Stimulated activated memory B cell treated with anti-CD40 and anti-IgM and Interleukin-4, amounts not matched to agents 10 μg/mL and 1 μg/mL and 100 μg/mL, for 72 hours (primary cell): ENCODE measurements around the gene TENM4.

ENCODE experiments used
- ATAC-seq: fragments of 150-1000 bp; cut with Tn5 transposase; 2 replicates; pipeline ENCODE4 v1.10.0; 2021
- H3K27ac Mint-ChIP-seq: one replicate; pipeline ENCODE4 v1.8.0; 2022; ENCODE audit warnings: mild to moderate bottlenecking, mixed read lengths
- H3K27me3 Mint-ChIP-seq: one replicate; pipeline ENCODE4 v1.8.0; 2022; ENCODE audit warnings: mixed read lengths
- H3K36me3 Mint-ChIP-seq: one replicate; pipeline ENCODE4 v1.8.0; 2022; ENCODE audit warnings: mixed read lengths
- H3K4me1 Mint-ChIP-seq: one replicate; pipeline ENCODE4 v1.8.0; 2022; ENCODE audit warnings: mixed read lengths
- H3K4me3 Mint-ChIP-seq: one replicate; pipeline ENCODE4 v1.8.0; 2022; ENCODE audit warnings: mild to moderate bottlenecking, moderate library complexity, mixed read lengths
- H3K9me3 Mint-ChIP-seq: one replicate; pipeline ENCODE4 v1.8.0; 2022; ENCODE audit warnings: mixed read lengths

Gene TENM4

GRCh38 chr11:78742430-78742829 is 698.4 kb downstream of the TENM4 start:
- H3K27me3 Mint-ChIP-seq: peaks cover 10% of the 10 kb centered on the region
- no peaks in the 10 kb centered on the region for H3K9me3 Mint-ChIP-seq
- no peaks in the 10 kb centered on the region for H3K36me3 Mint-ChIP-seq
- H3K4me1 Mint-ChIP-seq: no peaks in the 10 kb centered on the region
- H3K27ac Mint-ChIP-seq: no peak overlapping the region
- ATAC-seq: no peak
- H3K4me3 Mint-ChIP-seq: no peak overlapping the region

GRCh38 chr11:78741741-78742140 is 699.1 kb downstream of the TENM4 start:
- Mint-ChIP-seq H3K27ac (no peak overlapping the region), H3K27me3 (peaks cover 4% of the 10 kb centered on the region), H3K9me3 (no peaks in the 10 kb centered on the region), H3K4me3 (no peak overlapping the region), H3K36me3 (no peaks in the 10 kb centered on the region), H3K4me1 (no peaks in the 10 kb centered on the region)
- no peak for ATAC-seq

- no peaks in the 10 kb centered on the region for H3K36me3 Mint-ChIP-seq
- no peak overlapping the region for H3K4me3 Mint-ChIP-seq
Measured at GRCh38 chr11:78740199-78741071, 700.4 kb downstream of the TENM4 start.

GRCh38 chr11:78737891-78738290 is 702.9 kb downstream of the TENM4 start:
- no peak overlapping the region for H3K4me3 Mint-ChIP-seq
- no peaks in the 10 kb centered on the region for H3K9me3 Mint-ChIP-seq
- no peak for ATAC-seq
- no peaks in the 10 kb centered on the region for H3K27me3 Mint-ChIP-seq
- H3K36me3 Mint-ChIP-seq: no peaks in the 10 kb centered on the region
- H3K27ac Mint-ChIP-seq: no peak overlapping the region
- H3K4me1 Mint-ChIP-seq: no peaks in the 10 kb centered on the region

More at GRCh38 chr11:78740199-78741071, 700.4 kb downstream of the TENM4 start:
- Mint-ChIP-seq H3K9me3 (no peaks in the 10 kb centered on the region), H3K4me1 (no peaks in the 10 kb centered on the region), H3K27ac (no peak overlapping the region), H3K27me3 (no peaks in the 10 kb centered on the region)
- no peak for ATAC-seq

GRCh38 chr11:78737301-78737700 is 703.5 kb downstream of the TENM4 start:
- no peaks in the 10 kb centered on the region for H3K9me3 Mint-ChIP-seq
- H3K4me1 Mint-ChIP-seq: no peaks in the 10 kb centered on the region
- H3K36me3 Mint-ChIP-seq: no peaks in the 10 kb centered on the region
- no peaks in the 10 kb centered on the region for H3K27me3 Mint-ChIP-seq
- ATAC-seq: no peak
- H3K27ac Mint-ChIP-seq: no peak overlapping the region
- H3K4me3 Mint-ChIP-seq: no peak overlapping the region

- H3K4me3 Mint-ChIP-seq: no peak overlapping the region
- no peak overlapping the region for H3K27ac Mint-ChIP-seq
- no peaks in the 10 kb centered on the region for H3K4me1 Mint-ChIP-seq
Measured at GRCh38 chr11:78735711-78736110, 705.1 kb downstream of the TENM4 start.

GRCh38 chr11:78733031-78733430 is 707.8 kb downstream of the TENM4 start:
- no peak overlapping the region for H3K27ac Mint-ChIP-seq
- H3K4me3 Mint-ChIP-seq: no peak overlapping the region
- no peaks in the 10 kb centered on the region for H3K36me3 Mint-ChIP-seq
- peaks cover 23% of the 10 kb centered on the region for H3K27me3 Mint-ChIP-seq
- ATAC-seq: no peak
- no peaks in the 10 kb centered on the region for H3K4me1 Mint-ChIP-seq
- no peaks in the 10 kb centered on the region for H3K9me3 Mint-ChIP-seq

More at GRCh38 chr11:78735711-78736110, 705.1 kb downstream of the TENM4 start:
- H3K36me3 Mint-ChIP-seq: no peaks in the 10 kb centered on the region
- ATAC-seq: no peak
- H3K27me3 Mint-ChIP-seq: no peaks in the 10 kb centered on the region
- no peaks in the 10 kb centered on the region for H3K9me3 Mint-ChIP-seq

GRCh38 chr11:78732246-78732645 is 708.6 kb downstream of the TENM4 start:
- no peaks in the 10 kb centered on the region for H3K4me1 Mint-ChIP-seq
- no peak for ATAC-seq
- peaks cover 23% of the 10 kb centered on the region for H3K27me3 Mint-ChIP-seq
- no peak overlapping the region for H3K4me3 Mint-ChIP-seq
- H3K27ac Mint-ChIP-seq: no peak overlapping the region
- H3K9me3 Mint-ChIP-seq: no peaks in the 10 kb centered on the region
- H3K36me3 Mint-ChIP-seq: no peaks in the 10 kb centered on the region

- no peaks in the 10 kb centered on the region for H3K36me3 Mint-ChIP-seq
- H3K27ac Mint-ChIP-seq: no peak overlapping the region
- H3K4me1 Mint-ChIP-seq: no peaks in the 10 kb centered on the region
- no peak overlapping the region for H3K4me3 Mint-ChIP-seq
- H3K9me3 Mint-ChIP-seq: no peaks in the 10 kb centered on the region
- no peak for ATAC-seq
- peaks cover 23% of the 10 kb centered on the region for H3K27me3 Mint-ChIP-seq
Measured at GRCh38 chr11:78731027-78731426, 709.8 kb downstream of the TENM4 start.

- no peaks in the 10 kb centered on the region for H3K9me3 Mint-ChIP-seq
- H3K4me3 Mint-ChIP-seq: no peak overlapping the region
- H3K36me3 Mint-ChIP-seq: no peaks in the 10 kb centered on the region
Measured at GRCh38 chr11:78730267-78730824, 710.5 kb downstream of the TENM4 start.

GRCh38 chr11:78727816-78728215 is 713.0 kb downstream of the TENM4 start:
- no peak for ATAC-seq
- Mint-ChIP-seq H3K4me3 (no peak overlapping the region), H3K4me1 (no peaks in the 10 kb centered on the region), H3K36me3 (no peaks in the 10 kb centered on the region), H3K27me3 (peaks cover 31% of the 10 kb centered on the region), H3K27ac (no peak overlapping the region), H3K9me3 (no peaks in the 10 kb centered on the region)

More at GRCh38 chr11:78730267-78730824, 710.5 kb downstream of the TENM4 start:
- ATAC-seq: no peak
- no peaks in the 10 kb centered on the region for H3K4me1 Mint-ChIP-seq
- H3K27ac Mint-ChIP-seq: no peak overlapping the region
- H3K27me3 Mint-ChIP-seq: peaks cover 23% of the 10 kb centered on the region

- H3K9me3 Mint-ChIP-seq: no peaks in the 10 kb centered on the region
- no peak for ATAC-seq
- no peaks in the 10 kb centered on the region for H3K4me1 Mint-ChIP-seq
- H3K36me3 Mint-ChIP-seq: no peaks in the 10 kb centered on the region
- H3K4me3 Mint-ChIP-seq: no peak overlapping the region
- peaks cover 30% of the 10 kb centered on the region for H3K27me3 Mint-ChIP-seq
- no peak overlapping the region for H3K27ac Mint-ChIP-seq
Measured at GRCh38 chr11:78725200-78725599, 715.6 kb downstream of the TENM4 start.

GRCh38 chr11:78722786-78723185 is 718.0 kb downstream of the TENM4 start:
- no peak for ATAC-seq
- Mint-ChIP-seq H3K27ac (no peak overlapping the region), H3K4me1 (no peaks in the 10 kb centered on the region), H3K4me3 (no peak overlapping the region), H3K27me3 (peaks cover 8% of the 10 kb centered on the region), H3K9me3 (no peaks in the 10 kb centered on the region), H3K36me3 (no peaks in the 10 kb centered on the region)

- no peaks in the 10 kb centered on the region for H3K36me3 Mint-ChIP-seq
- no peaks in the 10 kb centered on the region for H3K4me1 Mint-ChIP-seq
- H3K4me3 Mint-ChIP-seq: no peak overlapping the region
- no peak overlapping the region for H3K27ac Mint-ChIP-seq
- H3K27me3 Mint-ChIP-seq: peaks cover 8% of the 10 kb centered on the region
- no peaks in the 10 kb centered on the region for H3K9me3 Mint-ChIP-seq
- ATAC-seq: no peak
Measured at GRCh38 chr11:78720281-78720989, 720.4 kb downstream of the TENM4 start.

GRCh38 chr11:78717041-78717440 is 723.8 kb downstream of the TENM4 start:
- H3K4me1 Mint-ChIP-seq: no peaks in the 10 kb centered on the region
- no peak overlapping the region for H3K27ac Mint-ChIP-seq
- ATAC-seq: no peak
- no peaks in the 10 kb centered on the region for H3K9me3 Mint-ChIP-seq
- no peak overlapping the region for H3K4me3 Mint-ChIP-seq
- H3K36me3 Mint-ChIP-seq: no peaks in the 10 kb centered on the region
- H3K27me3 Mint-ChIP-seq: no peaks in the 10 kb centered on the region
